Chondrocyte (in vitro differentiated cells): ENCODE results near the gene GPSM1. TPM values are rescaled to one million over a fixed set of nuclear protein-coding genes. Genes with fewer than 3 reads are reported as not detected.

Source experiments
- DNase-seq: peaks from one replicate; pipeline ENCODE4 v3.0.0; 2021; ENCODE audit warnings: mixed read lengths, low spot score
- H3K27ac Mint-ChIP-seq: one replicate; pipeline ENCODE4 v1.8.0; 2021; ENCODE audit warnings: mild to moderate bottlenecking, moderate library complexity, mixed read lengths; ENCODE audit not compliant: unreplicated experiment
- H3K27me3 Mint-ChIP-seq: 2 replicates; pipeline ENCODE4 v1.8.0; 2021; ENCODE audit warnings: low read depth, mixed read lengths
- H3K36me3 Mint-ChIP-seq: 2 replicates; pipeline ENCODE4 v1.8.0; 2021; ENCODE audit warnings: low read depth, mixed read lengths
- H3K4me1 Mint-ChIP-seq: 2 replicates; pipeline ENCODE4 v1.8.0; 2021; ENCODE audit warnings: low read depth, mild to moderate bottlenecking, mixed read lengths
- H3K4me3 Mint-ChIP-seq: one replicate; pipeline ENCODE4 v1.8.0; 2021; ENCODE audit warnings: mild to moderate bottlenecking, moderate library complexity, mixed read lengths; ENCODE audit not compliant: unreplicated experiment
- H3K9me3 Mint-ChIP-seq: 2 replicates; pipeline ENCODE4 v1.8.0; 2021; ENCODE audit warnings: low read depth, mixed read lengths
- CTCF ChIP-seq: fragments of 200-600 bp; sonication (generic); IDR thresholded peaks from 2 replicates; pipeline ENCODE4 v1.5.0; 2021; ENCODE audit warnings: antibody characterized with exemption, mild to moderate bottlenecking, moderate library complexity
- total RNA-seq: library from RNA; stranded (reverse); gene quantifications from 3 replicates; pipeline ENCODE4 v1.2.1, GENCODE V29; 2021

GPSM1 gene
- total RNA-seq, 1 donor from 2014 or later: 40.0 TPM

- peaks cover 13% of the 10 kb centered on the region for H3K4me1 Mint-ChIP-seq
- H3K27ac Mint-ChIP-seq: no peak overlapping the region
- peaks cover 2% of the 10 kb centered on the region for H3K36me3 Mint-ChIP-seq
- DNase-seq: no peak
- no peak for TF ChIP-seq CTCF
- H3K9me3 Mint-ChIP-seq: no peaks in the 10 kb centered on the region
- H3K4me3 Mint-ChIP-seq: no peak overlapping the region
- no peaks in the 10 kb centered on the region for H3K27me3 Mint-ChIP-seq
These were observed 17.4 kb downstream of the GPSM1 start for GRCh38 chr9:136344544-136345280.

DNA sequence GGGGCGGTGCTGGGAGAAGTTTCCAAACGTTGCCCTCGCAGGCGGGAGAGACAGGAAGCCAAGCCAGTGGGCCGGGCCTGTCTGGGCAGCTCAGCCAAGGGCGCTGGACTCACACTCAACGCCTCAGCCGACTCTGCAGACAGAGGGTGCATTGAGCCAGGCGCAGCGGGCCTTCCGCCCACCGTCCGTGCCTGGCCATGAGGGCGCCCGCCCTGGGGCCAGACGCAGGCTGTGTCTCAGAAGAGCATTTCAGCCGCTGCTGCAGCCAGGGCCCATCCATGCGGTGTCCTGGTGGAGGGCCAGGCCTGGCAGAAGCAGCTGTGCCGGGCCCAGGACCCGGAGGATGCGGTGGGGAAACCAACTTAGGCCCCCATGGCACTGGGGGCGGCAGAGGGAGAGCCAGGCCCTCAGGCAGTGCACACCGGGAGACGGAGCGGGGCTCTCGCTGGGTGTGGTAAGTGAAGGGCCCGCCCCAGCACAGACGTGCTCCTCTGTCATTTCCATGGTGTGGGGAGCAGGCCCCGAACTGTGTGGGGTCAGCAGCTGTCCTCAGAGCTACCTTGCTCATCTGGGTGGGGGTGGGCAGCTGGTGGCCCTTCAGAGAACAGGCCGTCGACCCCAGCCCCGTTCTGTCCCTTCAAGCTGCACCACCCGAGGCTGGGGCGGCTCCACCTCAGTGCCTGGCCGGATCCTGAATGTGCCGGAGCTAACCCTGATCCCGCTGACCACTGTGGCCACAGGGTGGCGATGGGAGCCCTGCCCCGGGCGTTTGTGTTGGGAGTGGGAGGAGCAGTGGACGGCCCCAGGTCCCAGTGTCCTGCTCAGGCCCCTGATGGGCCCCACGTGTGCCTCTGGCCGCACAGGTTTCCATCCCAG, 18.2 kb downstream of the GPSM1 start:
- Mint-ChIP-seq H3K4me1 (peaks cover 13% of the 10 kb centered on the region), H3K36me3 (no peaks in the 10 kb centered on the region), H3K27ac (peak overlapping the region; percentile 17), H3K9me3 (no peaks in the 10 kb centered on the region), H3K4me3 (peak overlapping the region; percentile 6), H3K27me3 (no peaks in the 10 kb centered on the region)
- DNase-seq: no peak
- TF ChIP-seq CTCF: peak; percentile 73

DNA sequence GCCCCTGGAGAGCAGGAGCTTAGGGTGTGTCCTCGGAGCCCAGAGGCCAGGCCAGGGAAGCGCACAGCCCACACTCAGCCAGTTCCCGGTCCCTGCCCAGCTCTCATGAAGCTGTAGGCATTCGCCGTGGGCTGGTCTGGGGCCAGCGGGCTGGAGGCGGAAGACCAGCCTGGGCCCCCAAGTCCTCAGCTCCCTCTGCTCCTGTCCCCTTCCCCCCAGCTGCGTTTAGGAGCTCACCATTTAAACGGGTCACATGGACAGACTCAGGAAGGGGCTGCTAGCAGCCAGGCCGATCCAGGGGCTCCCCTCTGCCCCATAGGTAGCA, 18.8 kb downstream of the GPSM1 start:
- Mint-ChIP-seq H3K36me3 (no peaks in the 10 kb centered on the region), H3K27ac (no peak overlapping the region), H3K4me1 (peaks cover 13% of the 10 kb centered on the region), H3K9me3 (no peaks in the 10 kb centered on the region), H3K4me3 (no peak overlapping the region), H3K27me3 (no peaks in the 10 kb centered on the region)
- no peak for DNase-seq
- peak; percentile 38 for TF ChIP-seq CTCF

DNA sequence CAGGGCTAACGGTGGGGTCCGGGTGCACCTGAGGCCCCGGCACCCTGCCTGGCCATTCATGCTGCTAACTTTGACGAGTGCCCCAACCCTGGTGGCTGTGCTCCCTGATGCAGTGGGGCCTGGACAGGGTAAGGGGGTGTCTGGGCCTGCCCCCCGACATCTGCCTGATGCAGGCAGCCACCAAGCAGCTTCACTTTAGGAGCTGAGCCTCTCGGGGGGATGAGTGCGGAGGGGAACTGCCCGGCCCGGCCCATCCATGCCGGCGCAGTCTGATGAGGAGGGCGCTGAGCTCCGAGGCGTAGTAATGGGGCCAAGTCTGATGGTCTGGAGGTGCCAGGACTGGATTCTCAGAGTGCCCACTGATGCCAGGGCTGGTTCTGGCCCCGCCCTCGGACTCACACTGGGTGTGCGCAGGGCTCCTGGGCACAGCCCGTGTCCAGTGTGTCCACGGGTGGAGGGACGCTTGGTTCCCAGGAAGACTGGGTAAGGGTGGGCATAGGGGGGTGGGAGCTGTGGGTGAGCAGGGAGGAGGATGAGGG, 19.7 kb downstream of the GPSM1 start:
- H3K9me3 Mint-ChIP-seq: no peaks in the 10 kb centered on the region
- H3K27ac Mint-ChIP-seq: no peak overlapping the region
- H3K4me3 Mint-ChIP-seq: no peak overlapping the region
- DNase-seq: no peak
- H3K36me3 Mint-ChIP-seq: no peaks in the 10 kb centered on the region
- TF ChIP-seq CTCF: no peak
- no peaks in the 10 kb centered on the region for H3K27me3 Mint-ChIP-seq
- peaks cover 13% of the 10 kb centered on the region for H3K4me1 Mint-ChIP-seq

- Mint-ChIP-seq H3K9me3 (no peaks in the 10 kb centered on the region), H3K27me3 (no peaks in the 10 kb centered on the region), H3K4me1 (peaks cover 13% of the 10 kb centered on the region), H3K4me3 (no peak overlapping the region), H3K27ac (no peak overlapping the region), H3K36me3 (no peaks in the 10 kb centered on the region)
- TF ChIP-seq CTCF: no peak
- DNase-seq: no peak
These were observed 20.3 kb downstream of the GPSM1 start for GRCh38 chr9:136347472-136348256.
